T-helper 17 cell (primary cell): Measurements from ENCODE around the gene ACP7. TPM values are rescaled to one million over a fixed set of nuclear protein-coding genes. Genes with fewer than 3 reads are reported as not detected.
"Not testable (repeated sequence)": the region's sequence is repeated elsewhere in the genome, so short reads cannot be mapped to it uniquely, and the experiment has no call there.

Experiments
- ATAC-seq: fragments of 150-1000 bp; cut with Tn5 transposase; 2 replicates; pipeline ENCODE4 v1.10.0; 2021; ENCODE audit warnings: mild to moderate bottlenecking, moderate library complexity
- DNase-seq, 3 donors: peaks; one replicate each; pipeline versions ENCODE4 v3.0.0 to v3.0.0-alpha.2; 2020 to 2021
- H3K9me3 ChIP-seq: one replicate; pipeline ENCODE4 v1.7.0; 2013; ENCODE audit warnings: low read length, mild to moderate bottlenecking; ENCODE audit not compliant: control insufficient read depth, poor library complexity, severe bottlenecking
- H3K27ac Mint-ChIP-seq: one replicate; pipeline ENCODE4 v1.8.0; 2022; ENCODE audit warnings: mild to moderate bottlenecking, moderate library complexity, mixed read lengths
- H3K27me3 Mint-ChIP-seq: one replicate; pipeline ENCODE4 v1.8.0; 2022; ENCODE audit warnings: mixed read lengths
- H3K36me3 Mint-ChIP-seq: one replicate; pipeline ENCODE4 v1.8.0; 2022; ENCODE audit warnings: low read depth, mixed read lengths
- H3K4me1 Mint-ChIP-seq: one replicate; pipeline ENCODE4 v1.8.0; 2022; ENCODE audit warnings: mild to moderate bottlenecking, mixed read lengths
- H3K4me3 Mint-ChIP-seq: one replicate; pipeline ENCODE4 v1.8.0; 2022; ENCODE audit warnings: mild to moderate bottlenecking, moderate library complexity, mixed read lengths
- total RNA-seq, 4 donors: library from RNA in 2 of 4; stranded (reverse) in 2 of 4; gene quantifications; one replicate each; pipeline ENCODE4 v1.2.3 and lab custom pipeline; 2022 to 2026

Gene ACP7
- total RNA-seq, 2 donors from 2014 or later = not detected

GRCh38 chr19:39059302-39059701 lies 24.9 kb upstream of the ACP7 start:
- ATAC-seq = no peak
- no peaks in the 10 kb centered on the region for H3K9me3 ChIP-seq
- no peak for DNase-seq
- Mint-ChIP-seq H3K27me3 (no peaks in the 10 kb centered on the region), H3K4me3 (no peak overlapping the region), H3K27ac (no peak overlapping the region), H3K4me1 (peaks cover 5% of the 10 kb centered on the region), H3K36me3 (no peaks in the 10 kb centered on the region)

GRCh38 chr19:39060171-39060570 lies 24.0 kb upstream of the ACP7 start:
- Mint-ChIP-seq H3K4me3 (no peak overlapping the region), H3K36me3 (no peaks in the 10 kb centered on the region), H3K27ac (no peak overlapping the region), H3K27me3 (no peaks in the 10 kb centered on the region), H3K4me1 (peaks cover 5% of the 10 kb centered on the region)
- ATAC-seq (no peak), DNase-seq (no peak)
- H3K9me3 ChIP-seq = no peaks in the 10 kb centered on the region

GRCh38 chr19:39064405-39064804 lies 19.8 kb upstream of the ACP7 start:
- H3K27ac Mint-ChIP-seq = no peak overlapping the region
- DNase-seq (no peak), ATAC-seq (no peak)
- H3K36me3 Mint-ChIP-seq = no peaks in the 10 kb centered on the region
- H3K9me3 ChIP-seq = no peaks in the 10 kb centered on the region
- peaks cover 8% of the 10 kb centered on the region for H3K4me1 Mint-ChIP-seq
- no peaks in the 10 kb centered on the region for H3K27me3 Mint-ChIP-seq
- H3K4me3 Mint-ChIP-seq = no peak overlapping the region

GRCh38 chr19:39065928-39066327 lies 18.2 kb upstream of the ACP7 start:
- H3K36me3 Mint-ChIP-seq = no peaks in the 10 kb centered on the region
- ATAC-seq (no peak), DNase-seq (no peak)
- no peaks in the 10 kb centered on the region for H3K9me3 ChIP-seq
- peaks cover 13% of the 10 kb centered on the region for H3K4me1 Mint-ChIP-seq
- H3K4me3 Mint-ChIP-seq = no peak overlapping the region
- no peaks in the 10 kb centered on the region for H3K27me3 Mint-ChIP-seq
- H3K27ac Mint-ChIP-seq = no peak overlapping the region

GRCh38 chr19:39067104-39067503 lies 17.1 kb upstream of the ACP7 start:
- H3K27me3 Mint-ChIP-seq = no peaks in the 10 kb centered on the region
- H3K4me1 Mint-ChIP-seq = peaks cover 7% of the 10 kb centered on the region
- ATAC-seq (no peak), DNase-seq (no peak)
- no peak overlapping the region for H3K4me3 Mint-ChIP-seq
- H3K27ac Mint-ChIP-seq = no peak overlapping the region
- no peaks in the 10 kb centered on the region for H3K9me3 ChIP-seq
- H3K36me3 Mint-ChIP-seq = no peaks in the 10 kb centered on the region

- ATAC-seq, H3K27me3 Mint-ChIP-seq: not testable (repeated sequence)
Observed at GRCh38 chr19:39068259-39068658, 15.9 kb upstream of the ACP7 start.

GRCh38 chr19:39070888-39071287 lies 13.3 kb upstream of the ACP7 start:
- no peak overlapping the region for H3K4me3 Mint-ChIP-seq
- DNase-seq (no peak), ATAC-seq (no peak)
- peak overlapping the region; percentile 29 for H3K27ac Mint-ChIP-seq
- H3K4me1 Mint-ChIP-seq = peaks cover 20% of the 10 kb centered on the region
- H3K27me3 Mint-ChIP-seq = no peaks in the 10 kb centered on the region
- no peaks in the 10 kb centered on the region for H3K9me3 ChIP-seq
- no peaks in the 10 kb centered on the region for H3K36me3 Mint-ChIP-seq

More at GRCh38 chr19:39068259-39068658, 15.9 kb upstream of the ACP7 start:
- H3K9me3 ChIP-seq, DNase-seq, H3K27ac Mint-ChIP-seq, H3K36me3 Mint-ChIP-seq, H3K4me3 Mint-ChIP-seq: not testable (repeated sequence)
- H3K4me1 Mint-ChIP-seq = peaks cover 14% of the 10 kb centered on the region

GRCh38 chr19:39074205-39074692 lies 9.9 kb upstream of the ACP7 start:
- H3K9me3 ChIP-seq = no peaks in the 10 kb centered on the region
- no peak for DNase-seq
- H3K27me3 Mint-ChIP-seq = peaks cover 14% of the 10 kb centered on the region
- H3K4me1 Mint-ChIP-seq = peaks cover 22% of the 10 kb centered on the region
- no peaks in the 10 kb centered on the region for H3K36me3 Mint-ChIP-seq
- no peak for ATAC-seq
- peak overlapping the region; percentile 84 for H3K27ac Mint-ChIP-seq
- peak overlapping the region; percentile 67 for H3K4me3 Mint-ChIP-seq

GRCh38 chr19:39074942-39075341 lies 9.2 kb upstream of the ACP7 start:
- peaks cover 20% of the 10 kb centered on the region for H3K4me1 Mint-ChIP-seq
- peaks cover 14% of the 10 kb centered on the region for H3K27me3 Mint-ChIP-seq
- ATAC-seq (no peak), DNase-seq (no peak)
- H3K4me3 Mint-ChIP-seq = no peak overlapping the region
- H3K9me3 ChIP-seq = no peaks in the 10 kb centered on the region
- peak overlapping the region; percentile 53 for H3K27ac Mint-ChIP-seq
- H3K36me3 Mint-ChIP-seq = no peaks in the 10 kb centered on the region

GRCh38 chr19:39077323-39077722 lies 6.8 kb upstream of the ACP7 start:
- DNase-seq (no peak), ATAC-seq (no peak)
- Mint-ChIP-seq H3K4me3 (no peak overlapping the region), H3K4me1 (peaks cover 20% of the 10 kb centered on the region), H3K27me3 (peaks cover 26% of the 10 kb centered on the region), H3K27ac (no peak overlapping the region), H3K36me3 (no peaks in the 10 kb centered on the region)
- H3K9me3 ChIP-seq = no peaks in the 10 kb centered on the region

GRCh38 chr19:39078436-39079200 lies 5.5 kb upstream of the ACP7 start:
- DNase-seq = no peak
- peaks cover 39% of the 10 kb centered on the region for H3K27me3 Mint-ChIP-seq
- H3K9me3 ChIP-seq = no peaks in the 10 kb centered on the region
- no peak for ATAC-seq
- peaks cover 22% of the 10 kb centered on the region for H3K4me1 Mint-ChIP-seq
- no peak overlapping the region for H3K4me3 Mint-ChIP-seq
- no peak overlapping the region for H3K27ac Mint-ChIP-seq
- H3K36me3 Mint-ChIP-seq = no peaks in the 10 kb centered on the region

GRCh38 chr19:39080431-39080830 lies 3.7 kb upstream of the ACP7 start:
- H3K9me3 ChIP-seq = no peaks in the 10 kb centered on the region
- Mint-ChIP-seq H3K4me3 (no peak overlapping the region), H3K27ac (no peak overlapping the region), H3K36me3 (no peaks in the 10 kb centered on the region), H3K27me3 (peaks cover 53% of the 10 kb centered on the region), H3K4me1 (peaks cover 21% of the 10 kb centered on the region)
- DNase-seq = no peak
- ATAC-seq = no peak

GRCh38 chr19:39082167-39082566 lies 2.0 kb upstream of the ACP7 start:
- DNase-seq = no peak
- no peaks in the 10 kb centered on the region for H3K9me3 ChIP-seq
- no peak for ATAC-seq
- Mint-ChIP-seq H3K27me3 (peaks cover 51% of the 10 kb centered on the region), H3K4me1 (peaks cover 17% of the 10 kb centered on the region), H3K27ac (no peak overlapping the region), H3K36me3 (no peaks in the 10 kb centered on the region), H3K4me3 (no peak overlapping the region)
